HEK293 (cell line): ENCODE results near the gene HADHA.

Experiments
- CTCF ChIA-PET: fragments of 350-600 bp; formaldehyde crosslinking; extraction: SDS; loops from one replicate; lab custom pipeline; 2021; ENCODE audit warnings: antibody characterized with exemption; lab: Yijun Ruan, JAX
- POLR2A ChIA-PET: fragments of 300-600 bp; formaldehyde crosslinking; extraction: SDS; loops from one replicate; lab custom pipeline; 2020; ENCODE audit warnings: antibody characterized with exemption, inconsistent platforms; lab: Yijun Ruan, JAX
- H3K27ac ChIP-seq: fragments of 200-500 bp; sonication (Bioruptor generic); 2 replicates; pipeline ENCODE4 v1.5.1; 2014; ENCODE audit warnings: low read depth, low read length, control low read depth, inconsistent platforms; ENCODE audit errors: extremely low read depth
- H3K36me3 ChIP-seq, 2 experiments: fragments of 200-500 bp in 1 of 2; sonication (Bioruptor generic) in 1 of 2; 1 replicate in 1 of 2; 2 replicates in 1 of 2; pipeline ENCODE4 v1.5.1; 2014 to 2017; ENCODE audit warnings: inconsistent platforms in 2 of 2, low read length in 2 of 2; ENCODE audit not compliant: control insufficient read depth in 2 of 2, insufficient read depth in 1 of 2
- H3K4me1 ChIP-seq: fragments of 200-500 bp; sonication (Bioruptor generic); 2 replicates; pipeline ENCODE4 v1.5.1; 2014; ENCODE audit warnings: mild to moderate bottlenecking, low read length, inconsistent platforms; ENCODE audit not compliant: control insufficient read depth, insufficient read depth
- H3K4me3 ChIP-seq: 2 replicates; pipeline ENCODE4 v1.5.1; 2011; ENCODE audit warnings: low read depth, mild to moderate bottlenecking, control low read depth, low read length, moderate library complexity
- H3K9me3 ChIP-seq: fragments of 200-500 bp; sonication (Bioruptor generic); 2 replicates; pipeline ENCODE4 v1.5.1; 2014; ENCODE audit warnings: low read depth, low read length, inconsistent platforms; ENCODE audit not compliant: control insufficient read depth, insufficient read depth
- BCL6B ChIP-seq: fragments of 450-650 bp; formaldehyde crosslinking; IDR thresholded peaks from 2 replicates; pipeline ENCODE4 v1.5.1; 2017; ENCODE audit warnings: missing biosample characterization, missing genetic modification characterization
- HOXC10 ChIP-seq: sonication (generic); formaldehyde crosslinking; IDR thresholded peaks from 2 replicates; pipeline ENCODE4 v1.8.1; 2023; ENCODE audit warnings: mild to moderate bottlenecking, missing genetic modification reagents
- IKZF3 ChIP-seq: fragments of 450-650 bp; IDR thresholded peaks from 2 replicates; pipeline ENCODE4 v1.5.0; 2018; ENCODE audit warnings: missing biosample characterization, mild to moderate bottlenecking, missing genetic modification characterization, moderate library complexity
- KLF9 ChIP-seq: fragments of 450-650 bp; formaldehyde crosslinking; IDR thresholded peaks from 2 replicates; pipeline ENCODE4 v1.5.1; 2016; ENCODE audit warnings: missing biosample characterization, missing genetic modification characterization, low read depth
- SCRT2 ChIP-seq: fragments of 450-650 bp; formaldehyde crosslinking; IDR thresholded peaks from 2 replicates; pipeline ENCODE4 v1.5.1; 2016; ENCODE audit warnings: missing biosample characterization, missing genetic modification characterization
- SETDB1 ChIP-seq: IDR thresholded peaks from one replicate; pipeline ENCODE4 v1.6.1; 2017; ENCODE audit warnings: mild to moderate bottlenecking, low read length, moderate library complexity, mixed read lengths; ENCODE audit not compliant: insufficient read length
- ZBTB20 ChIP-seq: fragments of 450-650 bp; formaldehyde crosslinking; IDR thresholded peaks from 2 replicates; pipeline ENCODE4 v1.5.1; 2016; ENCODE audit warnings: missing biosample characterization, missing genetic modification characterization
- ZNF214 ChIP-seq: fragments of 450-650 bp; formaldehyde crosslinking; IDR thresholded peaks from 2 replicates; pipeline ENCODE4 v1.5.1; 2017; ENCODE audit warnings: missing biosample characterization, mild to moderate bottlenecking, missing genetic modification characterization, borderline replicate concordance
- ZNF266 ChIP-seq: fragments of 450-650 bp; formaldehyde crosslinking; IDR thresholded peaks from 2 replicates; pipeline ENCODE4 v1.5.1; 2016; ENCODE audit warnings: missing biosample characterization, missing genetic modification characterization, low read depth
- ZNF280D ChIP-seq: fragments of 450-650 bp; formaldehyde crosslinking; IDR thresholded peaks from 2 replicates; pipeline ENCODE4 v1.5.1; 2016; ENCODE audit warnings: missing biosample characterization, missing genetic modification characterization
- ZNF311 ChIP-seq: fragments of 450-650 bp; formaldehyde crosslinking; IDR thresholded peaks from 2 replicates; pipeline ENCODE4 v1.5.1; 2017; ENCODE audit warnings: missing biosample characterization, missing genetic modification characterization, borderline replicate concordance
- ZNF518A ChIP-seq: fragments of 450-650 bp; formaldehyde crosslinking; conservative IDR thresholded peaks from 2 replicates; pipeline ENCODE4 v1.5.1; 2016; ENCODE audit warnings: low read depth, missing biosample characterization, missing genetic modification characterization
- ZNF558 ChIP-seq: fragments of 450-650 bp; formaldehyde crosslinking; IDR thresholded peaks from 2 replicates; pipeline ENCODE4 v1.5.1; 2016; ENCODE audit warnings: missing biosample characterization, missing genetic modification characterization
- ZNF571 ChIP-seq: fragments of 450-650 bp; formaldehyde crosslinking; IDR thresholded peaks from 2 replicates; pipeline ENCODE4 v1.5.0; 2017; ENCODE audit warnings: missing biosample characterization, missing genetic modification characterization
- ZNF600 ChIP-seq: fragments of 450-650 bp; formaldehyde crosslinking; IDR thresholded peaks from 2 replicates; pipeline ENCODE4 v1.5.1; 2016; ENCODE audit warnings: missing biosample characterization, missing genetic modification characterization
- ZNF776 ChIP-seq: fragments of 450-650 bp; formaldehyde crosslinking; IDR thresholded peaks from 2 replicates; pipeline ENCODE4 v1.5.0; 2017; ENCODE audit warnings: missing biosample characterization, missing genetic modification characterization, borderline replicate concordance
- ZNF837 ChIP-seq: fragments of 450-650 bp; formaldehyde crosslinking; IDR thresholded peaks from 2 replicates; pipeline ENCODE4 v1.5.1; 2016; ENCODE audit warnings: missing biosample characterization, missing genetic modification characterization
- TF ChIP-seq, protein P1 (sequence below): fragments of 450-650 bp; formaldehyde crosslinking; IDR thresholded peaks from 2 replicates; pipeline ENCODE4 v1.5.1; 2017; ENCODE audit warnings: missing biosample characterization, missing genetic modification characterization

The HADHA gene

DNA sequence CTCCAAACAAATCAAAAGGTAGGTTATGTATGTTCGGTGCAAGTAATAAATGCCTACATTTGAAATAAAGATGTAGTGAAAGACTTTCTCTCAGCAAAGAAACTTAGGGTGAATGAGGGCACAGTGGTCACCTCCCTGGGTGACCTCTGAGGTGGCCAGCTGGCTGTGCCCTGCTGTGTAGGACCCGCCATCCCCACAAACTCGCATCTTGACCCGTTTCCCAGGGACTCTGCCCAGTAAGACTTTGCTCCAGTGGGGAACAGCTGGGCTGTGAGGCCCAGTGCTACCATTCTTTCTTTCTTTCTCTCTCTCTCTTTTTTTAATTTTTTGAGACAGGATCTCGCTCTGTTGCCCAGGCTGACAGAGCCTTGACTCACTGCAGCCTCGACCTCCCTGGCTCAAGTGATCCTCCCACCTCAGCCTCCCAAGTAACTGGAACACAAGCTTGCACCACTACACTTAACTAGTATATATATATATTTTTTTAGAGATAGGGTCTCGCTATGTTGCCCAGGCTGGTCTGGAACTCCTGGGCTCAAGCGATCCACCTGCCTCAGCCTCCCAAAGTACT lies 79.7 kb downstream of the HADHA start:
- POLR2A ChIA-PET = no interaction called here
- no peak overlapping the region for H3K4me3 ChIP-seq
- H3K9me3 ChIP-seq = no peaks in the 10 kb centered on the region
- CTCF ChIA-PET = interaction anchor here (0.6 to 0.7 kb wide), 2 partner anchors 171 to 181 kb away, joined by 3 read pairs; no protein-coding TSS in a partner anchor
- no peaks in the 10 kb centered on the region for H3K4me1 ChIP-seq
- TF ChIP-seq SCRT2 (tag by site-specific recombination) (no peak), ZNF776 (tag by site-specific recombination) (no peak), ZNF837 (tag by site-specific recombination) (no peak), ZNF280D (tag by site-specific recombination) (no peak), ZNF518A (tag by site-specific recombination) (no peak), ZNF571 (tag by site-specific recombination) (no peak), ZNF558 (tag by site-specific recombination) (no peak), HOXC10 (CRISPR knock-in tag) (no peak), ZBTB20 (no peak), ZNF214 (tag by site-specific recombination) (no peak), SETDB1 (no peak), ZNF600 (tag by site-specific recombination) (no peak), ZNF266 (no peak), IKZF3 (no peak), KLF9 (tag by site-specific recombination) (no peak), BCL6B (tag by site-specific recombination) (no peak), ZNF311 (tag by site-specific recombination) (no peak)
- TF ChIP-seq, protein P1, sequence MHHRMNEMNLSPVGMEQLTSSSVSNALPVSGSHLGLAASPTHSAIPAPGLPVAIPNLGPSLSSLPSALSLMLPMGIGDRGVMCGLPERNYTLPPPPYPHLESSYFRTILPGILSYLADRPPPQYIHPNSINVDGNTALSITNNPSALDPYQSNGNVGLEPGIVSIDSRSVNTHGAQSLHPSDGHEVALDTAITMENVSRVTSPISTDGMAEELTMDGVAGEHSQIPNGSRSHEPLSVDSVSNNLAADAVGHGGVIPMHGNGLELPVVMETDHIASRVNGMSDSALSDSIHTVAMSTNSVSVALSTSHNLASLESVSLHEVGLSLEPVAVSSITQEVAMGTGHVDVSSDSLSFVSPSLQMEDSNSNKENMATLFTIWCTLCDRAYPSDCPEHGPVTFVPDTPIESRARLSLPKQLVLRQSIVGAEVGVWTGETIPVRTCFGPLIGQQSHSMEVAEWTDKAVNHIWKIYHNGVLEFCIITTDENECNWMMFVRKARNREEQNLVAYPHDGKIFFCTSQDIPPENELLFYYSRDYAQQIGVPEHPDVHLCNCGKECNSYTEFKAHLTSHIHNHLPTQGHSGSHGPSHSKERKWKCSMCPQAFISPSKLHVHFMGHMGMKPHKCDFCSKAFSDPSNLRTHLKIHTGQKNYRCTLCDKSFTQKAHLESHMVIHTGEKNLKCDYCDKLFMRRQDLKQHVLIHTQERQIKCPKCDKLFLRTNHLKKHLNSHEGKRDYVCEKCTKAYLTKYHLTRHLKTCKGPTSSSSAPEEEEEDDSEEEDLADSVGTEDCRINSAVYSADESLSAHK (tag by site-specific recombination) = no peak
- no peak overlapping the region for H3K27ac ChIP-seq
- no peaks in the 10 kb centered on the region for H3K36me3 ChIP-seq
